Measurements from ENCODE around the gene FOXJ3.

- TF ChIP-seq CTCF (IDR thresholded peaks at IDR 0.05) (no peak), EZH2 (IDR thresholded peaks at IDR 0.05; ENCODE audit: borderline replicate concordance, insufficient read depth, low read depth, low read length, poor library complexity, severe bottlenecking) (no peak)
Measured at GRCh38 chr1:42302034-42302433, 33.0 kb downstream of the FOXJ3 start.
